ENCODE data around the gene AACS.

DNA sequence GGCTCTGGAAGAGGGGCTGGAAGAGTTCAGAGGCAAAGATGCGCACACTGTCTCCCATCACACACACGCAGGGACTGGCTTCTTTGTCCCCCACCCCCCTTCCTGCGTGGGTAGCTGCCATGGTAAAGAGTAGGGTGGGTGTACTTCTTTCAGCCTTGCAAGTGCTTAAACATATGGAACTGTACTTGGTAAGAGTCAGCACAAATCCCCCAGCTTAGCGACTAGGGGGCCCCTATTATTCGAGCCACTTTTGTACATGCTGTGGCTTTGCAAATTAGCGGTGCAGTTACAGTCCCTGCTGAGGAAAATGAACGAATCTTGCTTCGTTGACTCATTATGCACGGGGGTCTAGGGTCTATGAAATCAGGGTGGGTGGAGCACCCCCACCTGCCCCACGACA, 123.8 kb downstream of the AACS start:
- no peak for TF ChIP-seq PHF8 (conservative IDR thresholded peaks at IDR 0.05; ENCODE audit: low read depth, low read length)
- TF ChIP-seq BRCA1 (IDR thresholded peaks at IDR 0.05; ENCODE audit: low read depth, low read length) = no peak

Measured in H1 (cell line).